DND-41 (cell line): ENCODE data around the gene BCL2L1.

Experiments
- CTCF ChIP-seq: IDR thresholded peaks from 2 replicates; pipeline ENCODE4 v1.5.1; 2012; ENCODE audit warnings: borderline replicate concordance, low read length, moderate library complexity, mild to moderate bottlenecking; ENCODE audit not compliant: poor library complexity, severe bottlenecking; ENCODE audit errors: extremely low read depth
- EZH2 ChIP-seq: IDR thresholded peaks from 3 replicates; pipeline ENCODE4 v1.6.1; 2012; ENCODE audit warnings: borderline replicate concordance, low read depth, mild to moderate bottlenecking, moderate library complexity, low read length, inconsistent platforms; ENCODE audit not compliant: severe bottlenecking

- TF ChIP-seq CTCF (no peak), EZH2 (no peak)
Observed at GRCh38 chr20:31642837-31643236, 79.8 kb downstream of the BCL2L1 start.
